Liver (tissue), 9 donors: ENCODE results near the gene BRD3OS. TPM values are rescaled to one million over a fixed set of nuclear protein-coding genes. Genes with fewer than 3 reads are reported as not detected.

Experiments used
- DNase-seq: peaks from one replicate; pipeline ENCODE4 v3.0.0-alpha.2; 2017; ENCODE audit warnings: low spot score
- H3K27ac ChIP-seq, 2 donors: one replicate each; pipeline ENCODE4 v1.7.0; 2013; ENCODE audit warnings: inconsistent platforms in 2 of 2, low read length in 2 of 2, control low read depth in 1 of 2, low read depth in 1 of 2, mild to moderate bottlenecking in 1 of 2
- H3K27me3 ChIP-seq, 4 donors: one replicate each; pipeline versions ENCODE4 v1.6.1 to v1.7.0; 2013; ENCODE audit warnings: low read length in 3 of 4, inconsistent platforms in 1 of 4, mild to moderate bottlenecking in 1 of 4, moderate library complexity in 1 of 4; ENCODE audit not compliant: control insufficient read depth in 4 of 4, insufficient read depth in 4 of 4
- H3K36me3 ChIP-seq, 4 donors: one replicate each; pipeline versions ENCODE4 v1.6.1 to v1.7.0; 2013; ENCODE audit warnings: low read length in 3 of 4, mild to moderate bottlenecking in 3 of 4, low read depth in 1 of 4, moderate library complexity in 1 of 4; ENCODE audit not compliant: control insufficient read depth in 4 of 4, insufficient read depth in 3 of 4
- H3K4me1 ChIP-seq, 4 donors: one replicate each; pipeline versions ENCODE4 v1.6.1 to v1.7.0; 2013; ENCODE audit warnings: low read length in 3 of 4, mild to moderate bottlenecking in 3 of 4, moderate library complexity in 1 of 4; ENCODE audit not compliant: control insufficient read depth in 4 of 4, insufficient read depth in 4 of 4
- H3K4me3 ChIP-seq, 3 donors: one replicate each; pipeline versions ENCODE4 v1.6.1 to v1.7.0; 2013; ENCODE audit warnings: low read length in 3 of 3, control low read depth in 1 of 3, low read depth in 1 of 3, mild to moderate bottlenecking in 1 of 3
- H3K9ac ChIP-seq, 2 donors: one replicate each; pipeline ENCODE4 v1.7.0; 2013; ENCODE audit warnings: low read length in 2 of 2, mild to moderate bottlenecking in 2 of 2, moderate library complexity in 2 of 2, control low read depth in 1 of 2, low read depth in 1 of 2
- H3K9me3 ChIP-seq, 4 donors: one replicate each; pipeline versions ENCODE4 v1.6.1 to v1.7.0; 2013; ENCODE audit warnings: low read length in 3 of 4; ENCODE audit not compliant: control insufficient read depth in 4 of 4
- ATF3 ChIP-seq: IDR thresholded peaks from 2 replicates; pipeline ENCODE4 v1.6.1; 2016; ENCODE audit warnings: antibody characterized with exemption
- CTCF ChIP-seq: fragments of 150-350 bp; IDR thresholded peaks from 2 replicates; pipeline ENCODE4 v1.5.1; 2017; ENCODE audit warnings: improper control_type of control experiment, low read depth, low read length; ENCODE audit not compliant: missing input control
- EGR1 ChIP-seq, 2 donors: IDR thresholded peaks; 2 replicates each; pipeline ENCODE4 v1.6.1; 2016 to 2018; ENCODE audit warnings: antibody characterized with exemption in 2 of 2, low read depth in 2 of 2
- FOXA1 ChIP-seq: IDR thresholded peaks from 2 replicates; pipeline ENCODE4 v1.6.1; 2016; ENCODE audit warnings: antibody characterized with exemption
- FOXA2 ChIP-seq: IDR thresholded peaks from 2 replicates; pipeline ENCODE4 v1.6.1; 2016; ENCODE audit warnings: antibody characterized with exemption
- GABPA ChIP-seq, 2 donors: IDR thresholded peaks in 1 of 2; conservative IDR thresholded peaks in 1 of 2; 2 replicates each; pipeline ENCODE4 v1.6.1; 2016; ENCODE audit warnings: antibody characterized with exemption in 2 of 2, mild to moderate bottlenecking in 1 of 2, moderate library complexity in 1 of 2
- HNF4G ChIP-seq: IDR thresholded peaks from 2 replicates; pipeline ENCODE4 v1.6.1; 2016; ENCODE audit warnings: antibody characterized with exemption
- MAX ChIP-seq: IDR thresholded peaks from 2 replicates; pipeline ENCODE4 v1.6.1; 2016; ENCODE audit warnings: antibody characterized with exemption
- NR2F2 ChIP-seq: IDR thresholded peaks from 2 replicates; pipeline ENCODE4 v1.6.1; 2016; ENCODE audit warnings: antibody characterized with exemption
- RAD21 ChIP-seq, 2 donors: IDR thresholded peaks; 2 replicates each; pipeline ENCODE4 v1.6.1; 2016; ENCODE audit warnings: antibody characterized with exemption in 2 of 2, mild to moderate bottlenecking in 2 of 2
- REST ChIP-seq: IDR thresholded peaks from 2 replicates; pipeline ENCODE4 v1.6.1; 2016; ENCODE audit warnings: antibody characterized with exemption, mild to moderate bottlenecking
- RXRA ChIP-seq, 2 donors: IDR thresholded peaks; 2 replicates each; pipeline ENCODE4 v1.6.1; 2017 to 2018; ENCODE audit warnings: antibody characterized with exemption in 2 of 2, mild to moderate bottlenecking in 1 of 2
- SP1 ChIP-seq: IDR thresholded peaks from 2 replicates; pipeline ENCODE4 v1.6.1; 2018; ENCODE audit warnings: antibody characterized with exemption, mild to moderate bottlenecking
- TAF1 ChIP-seq: conservative IDR thresholded peaks from 2 replicates; pipeline ENCODE4 v1.6.1; 2016; ENCODE audit warnings: antibody characterized with exemption, mild to moderate bottlenecking
- YY1 ChIP-seq: IDR thresholded peaks from 2 replicates; pipeline ENCODE4 v1.6.1; 2016; ENCODE audit warnings: antibody characterized with exemption, mild to moderate bottlenecking
- ZBTB33 ChIP-seq: IDR thresholded peaks from 2 replicates; pipeline ENCODE4 v1.6.1; 2016; ENCODE audit warnings: antibody characterized with exemption
- WGBS: extraction: QIAGEN DNeasy Blood & Tissue Kit; methylation state at CpG from one replicate; pipeline ENCODE4 v1.1.7; 2013; 5-methylcytosine and 5-hydroxymethylcytosine counted together
- polyA plus RNA-seq, 2 donors: library from polyadenylated mRNA; stranded (reverse) in 1 of 2; unstranded in 1 of 2; fragments of 200-250 nt in 1 of 2; fragments of >200 nt in 1 of 2; fragmentation: Nextera tagmentation in 1 of 2; extraction: Ambion mirVana in 1 of 2; gene quantifications; one replicate each; pipeline versions ENCODE4 v1.2.1 to v1.2.3, GENCODE V29; 2013 to 2015
- total RNA-seq, 2 donors: library from RNA; depleted of rRNA; stranded (reverse); fragments of >200 nt; gene quantifications; one replicate each; pipeline ENCODE4 v1.2.3, GENCODE V29; 2014
- donor health status: healthy.
- donor health status: healthy.
- donor health status: healthy.
- donor health status: healthy.
- donor health status: healthy.

The BRD3OS gene
- total and polyA plus RNA-seq, 4 donors: 2.1 to 5.1 (median 2.9) TPM

GRCh38 chr9:133979273-133979920 is 45.9 kb upstream of the BRD3OS start:
- Histone ChIP-seq H3K36me3 (no peaks in the 10 kb centered on the region), H3K9me3 (no peaks in the 10 kb centered on the region), H3K4me1 (peaks cover 32 to 65% (median 56%) of the 10 kb centered on the region in 4 donors), H3K4me3 (peak overlapping the region in 1 of 3 donors; percentile 21), H3K27me3 (no peaks in the 10 kb centered on the region), H3K9ac (peak overlapping the region; percentile 50 to 81), H3K27ac (peak overlapping the region; percentile 79 to 82)
- TF ChIP-seq FOXA1 (no peak), SP1 (peak; percentile 14), FOXA2 (no peak), ATF3 (no peak), EGR1 (IDR thresholded peaks at IDR 0.05; ENCODE audit: low read depth in 2 of 2) (no peak), YY1 (peak; percentile 60), ZBTB33 (no peak), TAF1 (no peak), RXRA (IDR thresholded peaks at IDR 0.05) (no peak), HNF4G (no peak), GABPA (IDR thresholded peaks at IDR 0.05 in 1 of 2, conservative IDR thresholded peaks at IDR 0.05 in 1 of 2) (peak in 1 of 2 donors; percentile 29), MAX (peak; percentile 21), CTCF (no peak), NR2F2 (peak; percentile 69), REST (no peak), RAD21 (IDR thresholded peaks at IDR 0.05) (peak; percentile 16 to 45)
- WGBS: 28% methylated on average over 37 of the region's 37 CpGs
- DNase-seq: peak; percentile 60
